Caco-2 (cell line): ENCODE measurements around the gene UBALD2. TPM values are rescaled to one million over a fixed set of nuclear protein-coding genes. Genes with fewer than 3 reads are reported as not detected.
"Not testable (repeated sequence)": the region's sequence is repeated elsewhere in the genome, so short reads cannot be mapped to it uniquely, and the experiment has no call there.

Source experiments
- BruUV-seq: library from RNA; stranded (reverse); fragments of 400-500 nt; replicated peaks from 2 replicates; lab custom pipeline; 2021; lab: Mats Ljungman, UMichigan
- CTCF ChIA-PET: fragments of 300-600 bp; sonication (Branson Sonifier 250); formaldehyde crosslinking; loops from one replicate; lab custom pipeline; 2022; ENCODE audit warnings: antibody characterized with exemption; lab: Charles Lee
- POLR2A ChIA-PET: fragments of 300-600 bp; sonication (Branson Sonifier 250); formaldehyde crosslinking; loops from one replicate; lab custom pipeline; 2022; ENCODE audit warnings: antibody characterized with exemption; lab: Charles Lee
- DNase-seq, 2 experiments: peaks; one replicate each; pipeline versions ENCODE4 v3.0.0 to v3.0.0-alpha.2; 2020 to 2022
- H3K27me3 ChIP-seq: replicated peaks from 2 replicates; pipeline ENCODE4 v1.6.0; 2011; ENCODE audit warnings: low read length; ENCODE audit not compliant: control insufficient read depth, insufficient read depth
- H3K36me3 ChIP-seq: 2 replicates; pipeline ENCODE4 v1.5.1; 2011; ENCODE audit warnings: low read length; ENCODE audit not compliant: control insufficient read depth, insufficient read depth
- H3K4me1 ChIP-seq: fragments of 250-450 bp; sonication (Bioruptor Pico); 2 replicates; pipeline ENCODE4 v1.5.1; 2020; ENCODE audit warnings: mild to moderate bottlenecking
- H3K4me3 ChIP-seq: 2 replicates; pipeline ENCODE4 v1.5.1; 2011; ENCODE audit warnings: low read depth, mild to moderate bottlenecking, control low read depth, low read length
- H3K9me3 ChIP-seq: fragments of 250-450 bp; sonication (Bioruptor Pico); 2 replicates; pipeline ENCODE4 v1.5.1; 2020; ENCODE audit warnings: mild to moderate bottlenecking, moderate library complexity
- H3K27ac Mint-ChIP-seq: one replicate; pipeline ENCODE4 v1.8.0; 2022; ENCODE audit warnings: mixed read lengths; ENCODE audit not compliant: unreplicated experiment
- H3K27me3 Mint-ChIP-seq: one replicate; pipeline ENCODE4 v1.8.0; 2022; ENCODE audit warnings: mixed read lengths; ENCODE audit not compliant: insufficient read depth, unreplicated experiment
- H3K36me3 Mint-ChIP-seq: one replicate; pipeline ENCODE4 v1.8.0; 2022; ENCODE audit warnings: mild to moderate bottlenecking, mixed read lengths; ENCODE audit not compliant: insufficient read depth, unreplicated experiment
- H3K4me1 Mint-ChIP-seq: one replicate; pipeline ENCODE4 v1.8.0; 2022; ENCODE audit warnings: low read depth, mixed read lengths; ENCODE audit not compliant: unreplicated experiment
- H3K4me3 Mint-ChIP-seq: one replicate; pipeline ENCODE4 v1.8.0; 2022; ENCODE audit warnings: mild to moderate bottlenecking, moderate library complexity, mixed read lengths; ENCODE audit not compliant: unreplicated experiment
- H3K9me3 Mint-ChIP-seq: one replicate; pipeline ENCODE4 v1.8.0; 2022; ENCODE audit warnings: mixed read lengths; ENCODE audit not compliant: unreplicated experiment
- CTCF ChIP-seq, 2 experiments: fragments of 200-600 bp in 1 of 2; IDR thresholded peaks; 1 replicate in 1 of 2; 2 replicates in 1 of 2; pipeline versions ENCODE4 v1.5.1 to v1.8.0; 2011 to 2022; ENCODE audit warnings: antibody characterized with exemption in 1 of 2, control low read depth in 1 of 2, inconsistent platforms in 1 of 2, low read depth in 1 of 2, low read length in 1 of 2, mild to moderate bottlenecking in 1 of 2, moderate library complexity in 1 of 2; ENCODE audit not compliant: insufficient read depth in 1 of 2, severe bottlenecking in 1 of 2, unreplicated experiment in 1 of 2
- intact Hi-C: fragments of 100-400 bp; cut with micrococcal nuclease; formaldehyde crosslinking; loops from one replicate; pipeline ENCODE4 v1.10.0; 2022; ENCODE audit not compliant: unreplicated experiment
- total RNA-seq: library from RNA; stranded (reverse); gene quantifications from 2 replicates; pipeline ENCODE4 v1.2.3, GENCODE V29; 2022

The UBALD2 gene
- total RNA-seq, 1 experiment from 2014 or later = 50.0 TPM

DNA sequence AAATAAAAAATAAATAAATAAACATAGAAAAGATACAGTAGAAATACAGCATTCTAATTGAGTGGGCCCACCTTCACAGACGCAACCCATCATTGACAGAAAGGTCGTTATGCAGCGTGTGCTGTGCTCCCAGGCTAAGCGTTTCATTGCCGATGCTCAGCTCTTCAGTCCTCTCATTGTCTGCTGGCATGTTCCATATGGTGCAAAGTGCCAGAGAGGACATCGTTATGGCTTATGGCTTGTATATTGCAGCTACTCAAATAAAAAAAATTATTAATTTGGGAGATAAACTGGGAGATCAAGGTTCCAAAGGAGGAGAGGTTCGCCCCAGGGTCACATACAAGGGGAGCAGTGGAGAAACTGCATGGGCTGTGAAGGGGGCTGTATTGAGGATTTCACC is 11.3 kb upstream of the UBALD2 start:
- Mint-ChIP-seq H3K9me3 (no peaks in the 10 kb centered on the region), H3K4me3 (no peak overlapping the region), H3K27ac (no peak overlapping the region), H3K36me3 (peaks cover 6% of the 10 kb centered on the region), H3K4me1 (peaks cover 25% of the 10 kb centered on the region), H3K27me3 (no peaks in the 10 kb centered on the region)
- no peaks in the 10 kb centered on the region for H3K9me3 ChIP-seq
- ChIA-PET CTCF (no interaction called here), POLR2A (no interaction called here)
- no peak for DNase-seq
- no peaks in the 10 kb centered on the region for H3K27me3 ChIP-seq
- H3K4me1 ChIP-seq = peaks cover 38% of the 10 kb centered on the region
- intact Hi-C loops = no loop called here
- TF ChIP-seq CTCF (IDR thresholded peaks at IDR 0.05; ENCODE audit: insufficient read depth in 1 of 2, low read depth in 1 of 2, low read length in 1 of 2, severe bottlenecking in 1 of 2, unreplicated experiment in 1 of 2) = no peak
- no peaks in the 10 kb centered on the region for H3K36me3 ChIP-seq
- no TSS peak for BruUV-seq
- no peak overlapping the region for H3K4me3 ChIP-seq

GRCh38 chr17:76254275-76254674 is 10.9 kb upstream of the UBALD2 start:
- DNase-seq = no peak
- peaks cover 40% of the 10 kb centered on the region for H3K4me1 ChIP-seq
- Mint-ChIP-seq H3K27ac (no peak overlapping the region), H3K4me3 (no peak overlapping the region), H3K27me3 (no peaks in the 10 kb centered on the region), H3K36me3 (peaks cover 6% of the 10 kb centered on the region), H3K4me1 (peaks cover 29% of the 10 kb centered on the region), H3K9me3 (no peaks in the 10 kb centered on the region)
- H3K27me3 ChIP-seq = no peaks in the 10 kb centered on the region
- no TSS peak for BruUV-seq
- H3K4me3 ChIP-seq = no peak overlapping the region
- no peaks in the 10 kb centered on the region for H3K9me3 ChIP-seq
- no peaks in the 10 kb centered on the region for H3K36me3 ChIP-seq
- no peak for TF ChIP-seq CTCF (IDR thresholded peaks at IDR 0.05; ENCODE audit: insufficient read depth in 1 of 2, low read depth in 1 of 2, low read length in 1 of 2, severe bottlenecking in 1 of 2, unreplicated experiment in 1 of 2)
- CTCF ChIA-PET = no interaction called here
- POLR2A ChIA-PET = interaction anchor here (0.6 kb wide), 1 partner anchor 10 kb away, joined by 3 read pairs; no protein-coding TSS in a partner anchor
- intact Hi-C loops = no loop called here

DNA sequence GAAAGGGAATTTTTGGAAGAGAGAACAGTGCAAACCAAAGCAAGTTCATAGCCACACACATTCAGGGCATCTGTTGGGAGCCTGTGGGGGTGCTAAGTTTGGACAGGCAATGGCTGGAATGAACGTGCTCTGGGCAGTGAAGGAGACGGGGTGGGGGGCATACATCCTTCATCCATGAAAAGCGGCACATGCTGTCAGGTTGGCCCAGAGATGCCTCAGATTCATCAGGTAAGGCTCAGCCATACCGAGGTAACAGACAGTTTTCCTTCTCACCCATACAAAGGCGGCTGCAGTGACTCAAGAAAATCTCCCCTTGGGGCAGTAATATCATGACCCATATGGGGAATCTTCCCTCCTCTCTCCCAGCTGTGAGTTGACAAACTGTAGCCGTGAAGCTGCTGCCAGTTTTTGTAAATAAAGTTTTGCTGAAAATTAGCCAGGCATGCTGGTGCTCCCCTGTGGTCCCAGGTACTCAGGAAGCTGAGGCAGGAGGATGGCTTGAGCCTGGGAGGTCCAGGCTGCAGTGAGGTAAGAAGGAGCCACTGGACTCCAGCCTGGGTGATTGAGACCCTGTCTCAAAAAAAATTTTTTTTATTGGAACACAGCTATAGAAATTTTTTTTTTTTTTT is 9.2 kb upstream of the UBALD2 start:
- BruUV-seq = no TSS peak
- ChIA-PET CTCF (no interaction called here), POLR2A (no interaction called here)
- no peak for TF ChIP-seq CTCF (IDR thresholded peaks at IDR 0.05; ENCODE audit: insufficient read depth in 1 of 2, low read depth in 1 of 2, low read length in 1 of 2, severe bottlenecking in 1 of 2, unreplicated experiment in 1 of 2)
- peaks cover 38% of the 10 kb centered on the region for H3K4me1 Mint-ChIP-seq
- H3K4me3 ChIP-seq = no peak overlapping the region
- H3K36me3 ChIP-seq = no peaks in the 10 kb centered on the region
- H3K9me3 Mint-ChIP-seq = no peaks in the 10 kb centered on the region
- peaks cover 51% of the 10 kb centered on the region for H3K4me1 ChIP-seq
- H3K36me3 Mint-ChIP-seq = peaks cover 6% of the 10 kb centered on the region
- H3K4me3 Mint-ChIP-seq = no peak overlapping the region
- H3K27me3 Mint-ChIP-seq = no peaks in the 10 kb centered on the region
- H3K27me3 ChIP-seq = no peaks in the 10 kb centered on the region
- no peak for DNase-seq
- no peak overlapping the region for H3K27ac Mint-ChIP-seq
- intact Hi-C loops = no loop called here
- no peaks in the 10 kb centered on the region for H3K9me3 ChIP-seq

- BruUV-seq = TSS peak; percentile 15
- H3K4me1 Mint-ChIP-seq = peaks cover 39% of the 10 kb centered on the region
- H3K36me3 ChIP-seq, H3K27me3 ChIP-seq, H3K27me3 Mint-ChIP-seq, H3K36me3 Mint-ChIP-seq, intact Hi-C loops, CTCF ChIA-PET, DNase-seq, H3K4me3 Mint-ChIP-seq, H3K9me3 ChIP-seq, H3K9me3 Mint-ChIP-seq, H3K4me3 ChIP-seq: not testable (repeated sequence)
- peak overlapping the region; percentile 64 for H3K27ac Mint-ChIP-seq
- POLR2A ChIA-PET = interaction anchor here (0.5 kb wide), 1 partner anchor 95 kb away, joined by 5 read pairs; no protein-coding TSS in a partner anchor
- H3K4me1 ChIP-seq = peaks cover 49% of the 10 kb centered on the region
These were observed 8.6 kb upstream of the UBALD2 start for GRCh38 chr17:76256430-76257050.
